Globus pallidus (tissue), 1 donor: ENCODE results near the gene STEAP2.

Experiments
- DNase-seq: peaks from one replicate; pipeline ENCODE4 v3.0.0-alpha.2; 2015; ENCODE audit warnings: low spot score

The STEAP2 gene

GRCh38 chr7:90272242-90272641 is 60.7 kb downstream of the STEAP2 start:
- DNase-seq: no peak

GRCh38 chr7:90274161-90274560 is 62.6 kb downstream of the STEAP2 start:
- DNase-seq: no peak

- DNase-seq: no peak
Measured at GRCh38 chr7:90276033-90276728, 64.6 kb downstream of the STEAP2 start.
